NCI-H2196 treated with DMSO at 0.1 percent for 48 hours (cell line): ENCODE results near the gene PPP1R15B.

Experiments used
- DNase-seq: peaks from one replicate; lab custom pipeline; 2025; ENCODE audit not compliant: unreplicated experiment; lab: John Stamatoyannopoulos, UW

Gene PPP1R15B

GRCh38 chr1:204402391-204402790, 9.2 kb downstream of the PPP1R15B start:
- no peak for DNase-seq

GRCh38 chr1:204401730-204402129, 9.9 kb downstream of the PPP1R15B start:
- DNase-seq: no peak

GRCh38 chr1:204400882-204401510, 10.6 kb downstream of the PPP1R15B start:
- DNase-seq: no peak

- DNase-seq: peak; percentile 92
These were observed 13.2 kb downstream of the PPP1R15B start for GRCh38 chr1:204398197-204399125.

GRCh38 chr1:204396015-204396583, 15.5 kb downstream of the PPP1R15B start:
- no peak for DNase-seq

GRCh38 chr1:204391629-204392028, 20.0 kb downstream of the PPP1R15B start:
- no peak for DNase-seq

- DNase-seq: no peak
These were observed 20.7 kb downstream of the PPP1R15B start for GRCh38 chr1:204390751-204391466.

- DNase-seq: no peak
These were observed 25.9 kb downstream of the PPP1R15B start for GRCh38 chr1:204385727-204386126.

GRCh38 chr1:204384636-204385352, 26.8 kb downstream of the PPP1R15B start:
- no peak for DNase-seq

GRCh38 chr1:204383163-204383904, 28.3 kb downstream of the PPP1R15B start:
- DNase-seq: no peak

GRCh38 chr1:204382714-204383083, 28.9 kb downstream of the PPP1R15B start:
- DNase-seq: no peak

GRCh38 chr1:204380293-204380831, 31.3 kb downstream of the PPP1R15B start:
- no peak for DNase-seq

- DNase-seq: no peak
These were observed 33.6 kb downstream of the PPP1R15B start for GRCh38 chr1:204377800-204378668.

- no peak for DNase-seq
These were observed 34.5 kb downstream of the PPP1R15B start for GRCh38 chr1:204376919-204377799.

- DNase-seq: no peak
These were observed 35.2 kb downstream of the PPP1R15B start for GRCh38 chr1:204376465-204376864.

GRCh38 chr1:204373911-204374310, 37.7 kb downstream of the PPP1R15B start:
- no peak for DNase-seq

GRCh38 chr1:204370176-204370575, 41.4 kb downstream of the PPP1R15B start:
- no peak for DNase-seq
